WTC11 (cell line): ENCODE data around the gene SNX15.

Source experiments
- CTCF ChIP-seq: fragments of 200-600 bp; IDR thresholded peaks from 2 replicates; pipeline ENCODE4 v1.8.0; 2022; ENCODE audit warnings: antibody characterized with exemption
- E2F1 ChIP-seq: sonication (generic); formaldehyde crosslinking; IDR thresholded peaks from 2 replicates; pipeline ENCODE4 v1.8.0; 2022; ENCODE audit warnings: mild to moderate bottlenecking, missing genetic modification reagents
- ESRRA ChIP-seq: sonication (generic); formaldehyde crosslinking; IDR thresholded peaks from 2 replicates; pipeline ENCODE4 v1.8.1; 2022; ENCODE audit warnings: mild to moderate bottlenecking, missing genetic modification reagents, borderline replicate concordance
- ETV6 ChIP-seq: sonication (generic); formaldehyde crosslinking; IDR thresholded peaks from 2 replicates; pipeline ENCODE4 v1.8.1; 2022; ENCODE audit warnings: mild to moderate bottlenecking, missing genetic modification reagents
- FOXK1 ChIP-seq: sonication (generic); formaldehyde crosslinking; IDR thresholded peaks from 2 replicates; pipeline ENCODE4 v1.8.0; 2022; ENCODE audit warnings: mild to moderate bottlenecking, moderate library complexity, missing genetic modification reagents
- NFE2L1 ChIP-seq: sonication (generic); formaldehyde crosslinking; IDR thresholded peaks from 2 replicates; pipeline ENCODE4 v1.8.1; 2023; ENCODE audit warnings: missing genetic modification reagents
- NR2C2 ChIP-seq: sonication (generic); formaldehyde crosslinking; IDR thresholded peaks from 2 replicates; pipeline ENCODE4 v1.8.0; 2022; ENCODE audit warnings: mild to moderate bottlenecking, missing genetic modification reagents
- TEAD4 ChIP-seq: sonication (generic); formaldehyde crosslinking; IDR thresholded peaks from 2 replicates; pipeline ENCODE4 v1.8.0; 2022; ENCODE audit warnings: mild to moderate bottlenecking, missing genetic modification reagents
- TP53 ChIP-seq: sonication (generic); formaldehyde crosslinking; IDR thresholded peaks from 2 replicates; pipeline ENCODE4 v1.8.1; 2023; ENCODE audit warnings: mild to moderate bottlenecking, missing genetic modification reagents
- ZNF263 ChIP-seq: sonication (generic); formaldehyde crosslinking; IDR thresholded peaks from 2 replicates; pipeline ENCODE4 v1.8.1; 2022; ENCODE audit warnings: low read depth, mild to moderate bottlenecking, moderate library complexity, missing genetic modification reagents
- TF ChIP-seq, protein P1 (sequence below): fragments of 250-450 bp; sonication (Bioruptor Pico); IDR thresholded peaks from 2 replicates; pipeline ENCODE4 v1.9.0; 2021; ENCODE audit warnings: moderate library complexity, mild to moderate bottlenecking, inconsistent platforms, borderline replicate concordance
- TF ChIP-seq, protein P2 (sequence below): sonication (generic); formaldehyde crosslinking; IDR thresholded peaks from 2 replicates; pipeline ENCODE4 v1.8.1; 2023; ENCODE audit warnings: mild to moderate bottlenecking, missing genetic modification reagents, moderate library complexity

GRCh38 chr11:65017937-65018336, 9.3 kb upstream of the SNX15 start:
- TF ChIP-seq, protein P1, sequence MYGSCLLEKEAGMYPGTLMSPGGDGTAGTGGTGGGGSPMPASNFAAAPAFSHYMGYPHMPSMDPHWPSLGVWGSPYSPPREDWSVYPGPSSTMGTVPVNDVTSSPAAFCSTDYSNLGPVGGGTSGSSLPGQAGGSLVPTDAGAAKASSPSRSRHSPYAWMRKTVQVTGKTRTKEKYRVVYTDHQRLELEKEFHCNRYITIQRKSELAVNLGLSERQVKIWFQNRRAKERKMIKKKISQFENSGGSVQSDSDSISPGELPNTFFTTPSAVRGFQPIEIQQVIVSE (CRISPR knock-in tag): no peak
- no peak for TF ChIP-seq FOXK1 (CRISPR knock-in tag)
- no peak for TF ChIP-seq CTCF
- no peak for TF ChIP-seq TP53 (CRISPR knock-in tag)
- no peak for TF ChIP-seq E2F1
- TF ChIP-seq NFE2L1: no peak
- TF ChIP-seq, protein P2, sequence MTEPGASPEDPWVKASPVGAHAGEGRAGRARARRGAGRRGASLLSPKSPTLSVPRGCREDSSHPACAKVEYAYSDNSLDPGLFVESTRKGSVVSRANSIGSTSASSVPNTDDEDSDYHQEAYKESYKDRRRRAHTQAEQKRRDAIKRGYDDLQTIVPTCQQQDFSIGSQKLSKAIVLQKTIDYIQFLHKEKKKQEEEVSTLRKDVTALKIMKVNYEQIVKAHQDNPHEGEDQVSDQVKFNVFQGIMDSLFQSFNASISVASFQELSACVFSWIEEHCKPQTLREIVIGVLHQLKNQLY (CRISPR knock-in tag): no peak
- TF ChIP-seq ETV6 (CRISPR knock-in tag): no peak
- TF ChIP-seq ESRRA (CRISPR knock-in tag): no peak
- no peak for TF ChIP-seq ZNF263 (CRISPR knock-in tag)
- no peak for TF ChIP-seq NR2C2
- no peak for TF ChIP-seq TEAD4 (CRISPR knock-in tag)
